Left lung (tissue), 10 donors: Measurements from ENCODE around the gene MRPL41. TPM values are rescaled to one million over a fixed set of nuclear protein-coding genes. Genes with fewer than 3 reads are reported as not detected.
"Not testable (repeated sequence)": the region's sequence is repeated elsewhere in the genome, so short reads cannot be mapped to it uniquely, and the experiment has no call there.

Source experiments
- ATAC-seq: fragments of 200-7000 bp; cut with Tn5 transposase; one replicate; pipeline ENCODE4 v1.9.1; 2020; ENCODE audit warnings: moderate library complexity
- DNase-seq, 4 donors: peaks; one replicate each; pipeline ENCODE4 v3.0.0-alpha.2; 2013 to 2020
- H3K27ac ChIP-seq, 2 donors: fragments of 200-600 bp; sonication (generic) in 1 of 2; one replicate each; pipeline versions ENCODE4 v1.5.0 to v1.8.0; 2020 to 2021
- H3K27me3 ChIP-seq, 2 donors: fragments of 200-600 bp; sonication (generic) in 1 of 2; one replicate each; pipeline versions ENCODE4 v1.5.0 to v1.8.0; 2020 to 2021
- H3K36me3 ChIP-seq, 2 donors: fragments of 200-600 bp; sonication (generic) in 1 of 2; one replicate each; pipeline versions ENCODE4 v1.5.0 to v1.8.0; 2020 to 2021
- H3K4me1 ChIP-seq, 2 donors: fragments of 200-600 bp; one replicate each; pipeline ENCODE4 v1.8.0; 2021
- H3K4me3 ChIP-seq, 2 donors: fragments of 200-600 bp; sonication (generic) in 1 of 2; one replicate each; pipeline versions ENCODE4 v1.5.0 to v1.8.0; 2020 to 2021; ENCODE audit warnings: mild to moderate bottlenecking in 1 of 2
- H3K9me3 ChIP-seq, 2 donors: fragments of 200-600 bp; sonication (generic) in 1 of 2; one replicate each; pipeline versions ENCODE4 v1.5.0 to v1.8.0; 2020 to 2021
- CTCF ChIP-seq, 2 donors: fragments of 200-600 bp; sonication (generic) in 1 of 2; IDR thresholded peaks; one replicate each; pipeline versions ENCODE4 v1.5.0 to v1.8.0; 2021; ENCODE audit warnings: antibody characterized with exemption in 2 of 2
- intact Hi-C, 2 donors: fragments of 100-400 bp; cut with DNase I; formaldehyde crosslinking; loops; one replicate each; pipeline versions ENCODE4 v1.11.2 to v1.14.2; 2022
- polyA plus RNA-seq, 6 donors: library from polyadenylated mRNA; unstranded; fragments of 120-200 nt; gene quantifications; one replicate each; pipeline ENCODE4 v1.2.1, GENCODE V29; 2013; ENCODE audit not compliant: insufficient read length in 6 of 6
- total RNA-seq, 2 donors: library from RNA; stranded (reverse); fragmentation: NEBNext Ultra II Directional; extraction: Animal tissue kit (Norgen Biotek cat#: 25700); gene quantifications; one replicate each; pipeline ENCODE4 v1.2.1, GENCODE V29; 2021
- donor health status: DM: no; HTN: yes; CAD: no.
- donor health status: DM: no; HTN: no; CAD: no.

Gene MRPL41
- total and polyA plus RNA-seq, 8 donors = 10.9 to 49.1 (median 18.4) TPM

GRCh38 chr9:137550231-137550621, 1.5 kb upstream of the MRPL41 start, which contains the start of gene PNPLA7:
Gene PNPLA7, minus strand, starts transcription at chr9:137550402. Its CDS starts 205 bp downstream, at chr9:137550197.
- DNase-seq = peak; percentile 78 to 93 (median 92)
- no peaks in the 10 kb centered on the region for H3K9me3 ChIP-seq
- peaks cover 0 to 9% of the 10 kb centered on the region in 2 donors for H3K36me3 ChIP-seq
- intact Hi-C loops = no loop called here
- H3K27ac ChIP-seq = peak within 1 kb of the TSS; percentile 67 to 77
- H3K4me3 ChIP-seq = peak within 1 kb of the TSS; percentile 79 to 86
- peaks cover 0 to 18% of the 10 kb centered on the region in 2 donors for H3K4me1 ChIP-seq
- H3K27me3 ChIP-seq = no peaks in the 10 kb centered on the region
- peak; percentile 84 for ATAC-seq
- no peak for TF ChIP-seq CTCF (IDR thresholded peaks at IDR 0.05)

GRCh38 chr9:137550958-137551263, 768 bp upstream of the MRPL41 start:
- Histone ChIP-seq H3K4me3 (peak overlapping the region; percentile 79 to 86), H3K4me1 (peaks cover 0 to 18% of the 10 kb centered on the region in 2 donors), H3K36me3 (peaks cover 0 to 16% of the 10 kb centered on the region in 2 donors), H3K27ac (peak overlapping the region; percentile 67 to 77)
- intact Hi-C loops, DNase-seq, H3K9me3 ChIP-seq, H3K27me3 ChIP-seq: not testable (repeated sequence)
- ATAC-seq = peak; percentile 1

GRCh38 chr9:137552022-137552768, 516 bp downstream of the MRPL41 start:
- intact Hi-C loops = no loop called here
- DNase-seq (peak in 1 of 4 donors; percentile 44), ATAC-seq (peak; percentile 19)
- Histone ChIP-seq H3K4me1 (peaks cover 0 to 18% of the 10 kb centered on the region in 2 donors), H3K27me3 (no peaks in the 10 kb centered on the region), H3K27ac (peak overlapping the region; percentile 63 to 84), H3K4me3 (peak overlapping the region; percentile 77 to 86), H3K9me3 (no peaks in the 10 kb centered on the region), H3K36me3 (peaks cover 0 to 29% of the 10 kb centered on the region in 2 donors)
- no peak for TF ChIP-seq CTCF (IDR thresholded peaks at IDR 0.05)

GRCh38 chr9:137553654-137554053, 2.0 kb downstream of the MRPL41 start:
- ATAC-seq, H3K27ac ChIP-seq, H3K27me3 ChIP-seq, intact Hi-C loops, H3K9me3 ChIP-seq, DNase-seq, H3K4me3 ChIP-seq: not testable (repeated sequence)
- Histone ChIP-seq H3K36me3 (peaks cover 0 to 43% of the 10 kb centered on the region in 2 donors), H3K4me1 (peaks cover 0 to 18% of the 10 kb centered on the region in 2 donors)

- DNase-seq (no peak), ATAC-seq (no peak)
- H3K4me3 ChIP-seq = no peak overlapping the region
- H3K4me1 ChIP-seq = peaks cover 0 to 18% of the 10 kb centered on the region in 2 donors
- no peaks in the 10 kb centered on the region for H3K27me3 ChIP-seq
- no peak overlapping the region for H3K27ac ChIP-seq
- intact Hi-C loops = no loop called here
- H3K36me3 ChIP-seq = peaks cover 0 to 48% of the 10 kb centered on the region in 2 donors
- no peaks in the 10 kb centered on the region for H3K9me3 ChIP-seq
- TF ChIP-seq CTCF (IDR thresholded peaks at IDR 0.05) = no peak
Measured at GRCh38 chr9:137554349-137554748, 2.7 kb downstream of the MRPL41 start.

- H3K36me3 ChIP-seq = peaks cover 0 to 56% of the 10 kb centered on the region in 2 donors
- DNase-seq (no peak), ATAC-seq (no peak)
- no peaks in the 10 kb centered on the region for H3K9me3 ChIP-seq
- H3K4me1 ChIP-seq = peaks cover 0 to 11% of the 10 kb centered on the region in 2 donors
- no peaks in the 10 kb centered on the region for H3K27me3 ChIP-seq
- no peak for TF ChIP-seq CTCF (IDR thresholded peaks at IDR 0.05)
- intact Hi-C loops = no loop called here
- H3K4me3 ChIP-seq = no peak overlapping the region
- no peak overlapping the region for H3K27ac ChIP-seq
Measured at GRCh38 chr9:137555179-137555578, 3.5 kb downstream of the MRPL41 start.
